Upper lobe of left lung (tissue), 4 donors: Measurements from ENCODE around the gene MEF2A.

Source experiments
- EP300 ChIP-seq, 4 donors: sonication (generic); formaldehyde crosslinking; IDR thresholded peaks; one replicate each; pipeline ENCODE4 v1.5.1; 2017; ENCODE audit warnings: antibody characterized with exemption in 4 of 4, control low read depth in 2 of 4
- POLR2A ChIP-seq, 4 donors: fragments of 450-650 bp; IDR thresholded peaks; one replicate each; pipeline ENCODE4 v1.5.1; 2016 to 2017; ENCODE audit warnings: antibody characterized with exemption in 4 of 4, mild to moderate bottlenecking in 2 of 4
- POLR2AphosphoS5 ChIP-seq, 2 donors: sonication (generic); formaldehyde crosslinking; IDR thresholded peaks; one replicate each; pipeline ENCODE4 v1.5.1; 2017; ENCODE audit warnings: antibody characterized with exemption in 2 of 2
- TF ChIP-seq, protein P1 (sequence below), 6 experiments: fragments of 450-650 bp in 4 of 6; fragments of 200-600 bp in 2 of 6; sonication (generic) in 2 of 6; IDR thresholded peaks; one replicate each; pipeline ENCODE4 v1.5.1; 2016 to 2019; ENCODE audit warnings: antibody characterized with exemption in 6 of 6

- no peak for TF ChIP-seq EP300 (IDR thresholded peaks at IDR 0.05)
- no peak for TF ChIP-seq POLR2AphosphoS5 (IDR thresholded peaks at IDR 0.05)
- TF ChIP-seq, protein P1, sequence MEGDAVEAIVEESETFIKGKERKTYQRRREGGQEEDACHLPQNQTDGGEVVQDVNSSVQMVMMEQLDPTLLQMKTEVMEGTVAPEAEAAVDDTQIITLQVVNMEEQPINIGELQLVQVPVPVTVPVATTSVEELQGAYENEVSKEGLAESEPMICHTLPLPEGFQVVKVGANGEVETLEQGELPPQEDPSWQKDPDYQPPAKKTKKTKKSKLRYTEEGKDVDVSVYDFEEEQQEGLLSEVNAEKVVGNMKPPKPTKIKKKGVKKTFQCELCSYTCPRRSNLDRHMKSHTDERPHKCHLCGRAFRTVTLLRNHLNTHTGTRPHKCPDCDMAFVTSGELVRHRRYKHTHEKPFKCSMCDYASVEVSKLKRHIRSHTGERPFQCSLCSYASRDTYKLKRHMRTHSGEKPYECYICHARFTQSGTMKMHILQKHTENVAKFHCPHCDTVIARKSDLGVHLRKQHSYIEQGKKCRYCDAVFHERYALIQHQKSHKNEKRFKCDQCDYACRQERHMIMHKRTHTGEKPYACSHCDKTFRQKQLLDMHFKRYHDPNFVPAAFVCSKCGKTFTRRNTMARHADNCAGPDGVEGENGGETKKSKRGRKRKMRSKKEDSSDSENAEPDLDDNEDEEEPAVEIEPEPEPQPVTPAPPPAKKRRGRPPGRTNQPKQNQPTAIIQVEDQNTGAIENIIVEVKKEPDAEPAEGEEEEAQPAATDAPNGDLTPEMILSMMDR (IDR thresholded peaks at IDR 0.05) = no peak
- TF ChIP-seq POLR2A (IDR thresholded peaks at IDR 0.05) = no peak
Measured at GRCh38 chr15:99558571-99558970, 7.2 kb upstream of the MEF2A start.
